Urothelium cell line (cell line): ENCODE results near the gene FAM107B.

Experiments used
- DNase-seq: peaks from one replicate; pipeline ENCODE4 v3.0.0; 2011; ENCODE audit warnings: low spot score, mixed read lengths
- FAIRE-seq: peaks from 2 replicates; lab custom pipeline; 2011; peaks lifted over from hg19 to GRCh38; lab: Jason Lieb, UNC

Gene FAM107B

GRCh38 chr10:14519785-14520184, 254.9 kb downstream of the FAM107B start:
- DNase-seq (no peak), FAIRE-seq (no peak)

- DNase-seq (no peak), FAIRE-seq (no peak)
These were observed 256.5 kb downstream of the FAM107B start for GRCh38 chr10:14518149-14518548.

GRCh38 chr10:14513123-14513522, 261.6 kb downstream of the FAM107B start:
- no peak for FAIRE-seq
- DNase-seq: no peak

DNA sequence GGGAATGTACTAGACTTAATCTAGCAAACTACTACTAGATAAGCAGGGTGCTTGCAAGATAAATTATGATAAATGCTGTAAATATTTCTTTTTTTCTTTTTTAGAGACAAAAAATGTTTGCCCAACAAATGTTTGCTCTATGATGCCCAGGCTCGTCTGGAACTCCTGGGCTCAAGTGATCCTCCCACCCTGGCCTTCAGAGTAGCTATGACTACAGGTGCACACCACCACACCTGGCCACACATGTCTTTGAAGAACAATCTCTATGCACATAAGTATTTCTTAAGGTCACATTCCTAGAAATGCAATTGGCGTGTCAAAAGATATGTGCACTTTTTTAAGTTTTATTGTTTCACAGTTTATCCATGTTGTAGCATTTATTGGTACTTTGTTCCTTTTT, 264.4 kb downstream of the FAM107B start:
- no peak for DNase-seq
- no peak for FAIRE-seq

DNA sequence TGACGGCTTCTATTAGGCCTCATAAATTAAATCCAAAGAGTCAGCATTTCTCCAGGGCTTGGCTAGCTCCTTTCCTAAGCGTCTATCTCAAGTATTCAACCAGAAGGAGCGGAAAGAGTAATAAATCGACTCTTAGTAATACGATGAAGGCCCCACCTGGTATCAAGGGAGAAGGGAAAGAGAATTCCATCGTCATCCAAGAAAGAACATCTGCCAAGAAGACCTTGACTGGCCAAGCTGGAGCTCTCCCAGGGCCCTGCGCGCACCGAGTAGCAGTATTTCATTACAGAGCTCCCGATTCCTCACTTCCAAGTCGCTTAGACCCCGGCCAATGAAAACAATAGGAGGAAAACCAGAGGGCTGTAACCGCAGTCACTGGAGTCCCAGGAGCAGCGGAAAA, 266.0 kb downstream of the FAM107B start:
- FAIRE-seq (no peak), DNase-seq (no peak)

DNA sequence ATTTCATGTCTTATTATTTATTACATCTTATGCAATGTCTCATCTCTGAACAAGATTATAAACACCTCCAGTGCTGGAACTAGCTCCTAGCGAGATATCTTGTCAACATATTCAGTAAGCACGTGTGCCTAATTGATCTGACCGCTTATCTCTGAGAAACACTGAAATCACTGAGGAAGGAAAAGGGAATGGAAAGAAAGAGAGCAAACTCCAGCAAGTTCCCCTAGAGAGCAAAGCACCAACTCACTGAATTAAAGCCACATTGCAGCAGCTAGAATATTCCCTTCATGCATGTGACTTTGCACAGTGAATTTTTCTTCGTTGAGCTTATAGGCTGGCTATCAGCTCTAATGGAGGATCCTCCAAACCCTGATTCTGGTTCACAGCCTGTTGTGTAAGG, 266.9 kb downstream of the FAM107B start:
- FAIRE-seq: no peak
- no peak for DNase-seq

- no peak for FAIRE-seq
These were observed 267.5 kb downstream of the FAM107B start for GRCh38 chr10:14507176-14507575.

GRCh38 chr10:14502431-14502830, 272.3 kb downstream of the FAM107B start:
- DNase-seq (no peak), FAIRE-seq (no peak)

More at GRCh38 chr10:14507176-14507575, 267.5 kb downstream of the FAM107B start:
- no peak for DNase-seq

DNA sequence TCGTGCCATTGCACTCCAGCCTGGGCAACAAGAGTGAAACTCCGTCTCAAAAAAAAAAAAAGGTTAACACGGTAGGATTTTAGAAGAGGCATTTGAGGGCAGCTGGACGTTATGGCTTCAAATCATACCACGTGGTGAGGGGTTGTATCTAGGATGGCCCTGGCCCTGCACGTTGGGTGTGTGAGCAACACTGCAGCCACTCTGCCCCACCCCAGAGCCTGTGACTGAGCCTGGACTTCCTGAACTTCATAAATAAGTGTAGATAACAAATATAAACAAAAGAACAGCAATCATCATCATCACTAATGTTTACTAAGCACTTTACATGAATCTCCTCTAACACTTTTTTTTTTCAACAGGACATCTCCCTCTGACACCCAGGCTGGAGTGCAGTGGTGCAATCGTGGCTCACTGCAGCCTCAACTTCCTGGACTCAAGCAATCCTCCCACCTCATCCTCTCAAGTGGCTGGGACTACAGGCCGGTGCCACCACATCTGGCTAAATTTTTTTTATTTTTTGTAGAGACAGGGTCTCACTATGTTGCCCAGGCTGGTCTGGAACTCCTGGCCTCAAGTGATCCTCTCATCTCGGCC, 274.4 kb downstream of the FAM107B start:
- no peak for DNase-seq
- no peak for FAIRE-seq

- FAIRE-seq: no peak
- no peak for DNase-seq
These were observed 275.1 kb downstream of the FAM107B start for GRCh38 chr10:14499601-14499904.

DNA sequence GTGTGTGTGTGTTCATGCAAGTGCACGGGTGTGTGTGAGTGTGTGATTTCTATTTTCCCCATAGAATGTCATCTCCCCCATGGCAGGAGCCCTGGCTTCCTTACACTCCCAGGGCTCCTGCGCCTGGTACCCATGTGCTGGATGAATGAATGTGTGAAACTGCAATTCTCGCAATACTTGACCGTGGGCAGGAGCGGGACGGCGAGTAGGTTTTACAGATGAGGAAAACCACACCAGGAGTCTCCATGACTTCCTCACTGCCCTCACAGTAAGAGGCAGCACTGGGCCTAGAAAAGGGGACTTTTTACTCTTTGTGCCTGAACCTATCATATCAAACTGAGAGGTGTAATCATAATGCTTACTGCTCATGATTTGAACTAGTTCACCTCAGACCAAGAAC, 276.4 kb downstream of the FAM107B start:
- DNase-seq (no peak), FAIRE-seq (no peak)

DNA sequence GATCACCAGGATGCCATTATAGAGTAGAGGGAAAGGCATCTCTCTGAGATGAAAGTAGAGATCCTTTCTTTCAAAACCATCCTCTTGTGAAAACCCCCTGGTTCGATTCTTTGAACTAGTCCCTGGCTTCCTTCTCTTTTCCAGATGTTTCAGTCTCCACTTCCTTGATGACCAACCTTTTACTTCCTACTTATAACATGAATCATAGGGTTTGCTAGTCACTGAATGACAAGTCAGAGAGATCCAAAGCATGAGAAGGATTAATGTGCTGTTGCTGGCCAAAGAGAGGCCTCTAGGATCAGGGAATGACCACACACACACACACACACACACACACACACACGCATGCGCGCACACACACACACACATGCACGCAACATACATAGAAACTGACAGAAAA, 282.9 kb downstream of the FAM107B start:
- FAIRE-seq: no peak
- DNase-seq: no peak

- no peak for FAIRE-seq
These were observed 285.0 kb downstream of the FAM107B start for GRCh38 chr10:14489522-14490177.

GRCh38 chr10:14487488-14487883, 287.2 kb downstream of the FAM107B start:
- FAIRE-seq (no peak), DNase-seq (no peak)

More at GRCh38 chr10:14489522-14490177, 285.0 kb downstream of the FAM107B start:
- DNase-seq: no peak

GRCh38 chr10:14486777-14487487, 287.8 kb downstream of the FAM107B start:
- DNase-seq (no peak), FAIRE-seq (peak; percentile 58)

- no peak for DNase-seq
- FAIRE-seq: no peak
These were observed 288.7 kb downstream of the FAM107B start for GRCh38 chr10:14485986-14486385.

- DNase-seq (no peak), FAIRE-seq (no peak)
These were observed 291.3 kb downstream of the FAM107B start for GRCh38 chr10:14483417-14483816.

- DNase-seq: no peak
- no peak for FAIRE-seq
These were observed 292.9 kb downstream of the FAM107B start for GRCh38 chr10:14481752-14482151.

GRCh38 chr10:14481014-14481413, 293.7 kb downstream of the FAM107B start:
- no peak for FAIRE-seq
- no peak for DNase-seq

GRCh38 chr10:14478604-14479003, 296.1 kb downstream of the FAM107B start:
- no peak for FAIRE-seq
- DNase-seq: peak; percentile 72

GRCh38 chr10:14478201-14478600, 296.5 kb downstream of the FAM107B start:
- DNase-seq: no peak

DNA sequence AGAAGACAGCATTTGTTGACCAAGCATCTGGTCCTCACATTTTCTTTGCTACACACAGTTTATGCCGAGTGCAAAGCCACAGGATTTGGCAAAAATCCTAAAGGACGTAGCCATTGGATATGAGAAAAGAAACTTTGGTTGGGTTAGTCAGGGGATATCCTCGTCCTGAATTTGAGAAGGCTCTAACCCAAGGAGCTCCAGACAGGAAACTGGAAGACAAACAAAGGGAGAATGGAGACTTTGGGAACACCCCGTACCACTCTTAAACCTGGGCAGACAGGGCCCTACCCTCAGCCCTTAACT, 297.3 kb downstream of the FAM107B start:
- FAIRE-seq (no peak), DNase-seq (no peak)

More at GRCh38 chr10:14478201-14478600, 296.5 kb downstream of the FAM107B start:
- FAIRE-seq: no peak
